BJ (cell line): ENCODE results near the gene TKTL1. TPM values are rescaled to one million over a fixed set of nuclear protein-coding genes. Genes with fewer than 3 reads are reported as not detected.

Source experiments
- CTCF ChIA-PET: fragments of 350-600 bp; formaldehyde crosslinking; extraction: SDS; loops from one replicate; lab custom pipeline; 2021; ENCODE audit warnings: antibody characterized with exemption, inconsistent platforms; lab: Yijun Ruan, JAX
- POLR2A ChIA-PET: fragments of 300-600 bp; sonication (Branson Sonifier 250); formaldehyde crosslinking; extraction: SDS; loops from one replicate; lab custom pipeline; 2021; ENCODE audit warnings: antibody characterized with exemption; lab: Charles Lee
- DNase-seq: peaks from one replicate; pipeline ENCODE4 v3.0.0-alpha.2; 2011; ENCODE audit warnings: low read depth
- H3K27me3 ChIP-seq: 2 replicates; pipeline ENCODE4 v1.6.0; 2011; ENCODE audit warnings: low read length; ENCODE audit not compliant: control insufficient read depth, insufficient read depth
- H3K36me3 ChIP-seq: 2 replicates; pipeline ENCODE4 v1.5.1; 2011; ENCODE audit warnings: low read length; ENCODE audit not compliant: control insufficient read depth, insufficient read depth
- H3K4me3 ChIP-seq: 2 replicates; pipeline ENCODE4 v1.5.1; 2011; ENCODE audit warnings: low read depth, mild to moderate bottlenecking, control low read depth, low read length
- polyA plus RNA-seq: library from polyadenylated mRNA; depleted of rRNA; stranded (reverse); fragments of >200 nt; gene quantifications from 2 replicates; pipeline ENCODE4 v1.2.3, GENCODE V29; 2011
- TF ChIP-seq, protein P1 (sequence below): IDR thresholded peaks from 2 replicates; pipeline ENCODE4 v1.5.1; 2011; ENCODE audit warnings: low read depth, mild to moderate bottlenecking, control low read depth, inconsistent platforms, low read length, moderate library complexity; ENCODE audit not compliant: insufficient read depth

The TKTL1 gene
- polyA plus RNA-seq, 1 experiment = not detected

DNA sequence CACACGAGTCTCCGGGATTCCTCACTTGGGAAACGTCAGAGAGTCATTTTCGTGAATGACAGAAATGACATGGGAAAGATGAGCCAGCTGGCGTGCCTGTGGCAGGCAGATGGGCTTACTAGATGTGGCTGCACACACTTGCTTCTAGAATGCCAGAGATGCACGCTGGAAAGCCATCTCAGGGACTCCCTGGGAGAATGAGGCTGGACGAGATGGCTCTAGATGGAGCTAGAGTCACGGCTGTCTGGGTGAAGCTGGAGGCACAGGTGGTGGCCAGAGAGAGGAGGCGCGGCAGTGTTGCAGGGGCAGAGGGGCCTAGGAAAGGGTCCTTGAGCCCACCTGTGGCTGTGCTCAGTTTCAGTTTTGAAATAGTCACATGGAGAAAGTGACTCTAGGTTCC, 26.0 kb downstream of the TKTL1 start:
- CTCF ChIA-PET = no interaction called here
- DNase-seq = no peak

DNA sequence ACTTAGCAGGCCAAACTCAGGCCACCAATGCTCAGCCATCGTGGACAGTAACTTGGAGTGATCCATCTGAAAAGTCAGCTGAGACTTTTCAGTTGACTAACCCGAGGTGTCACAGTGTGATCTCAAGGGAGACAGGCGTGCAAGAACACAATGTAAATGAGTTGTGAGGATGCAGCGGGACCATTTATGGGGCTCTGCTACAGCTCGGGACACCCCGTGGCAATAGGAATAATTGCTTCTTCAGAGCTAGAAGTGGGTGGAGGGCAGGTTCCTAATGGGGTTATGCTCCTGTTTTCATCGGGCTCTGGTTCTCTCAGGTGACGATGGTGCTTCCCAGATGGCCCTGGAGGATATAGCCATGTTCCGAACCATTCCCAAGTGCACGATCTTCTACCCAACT, 27.3 kb downstream of the TKTL1 start:
- Histone ChIP-seq H3K27me3 (peaks cover 12% of the 10 kb centered on the region), H3K4me3 (no peak overlapping the region), H3K36me3 (no peaks in the 10 kb centered on the region)
- CTCF ChIA-PET = interaction anchor here (0.9 kb wide), 1 partner anchor 10 kb away, joined by 3 read pairs; no protein-coding TSS in a partner anchor
- POLR2A ChIA-PET = no interaction called here
- TF ChIP-seq, protein P1, sequence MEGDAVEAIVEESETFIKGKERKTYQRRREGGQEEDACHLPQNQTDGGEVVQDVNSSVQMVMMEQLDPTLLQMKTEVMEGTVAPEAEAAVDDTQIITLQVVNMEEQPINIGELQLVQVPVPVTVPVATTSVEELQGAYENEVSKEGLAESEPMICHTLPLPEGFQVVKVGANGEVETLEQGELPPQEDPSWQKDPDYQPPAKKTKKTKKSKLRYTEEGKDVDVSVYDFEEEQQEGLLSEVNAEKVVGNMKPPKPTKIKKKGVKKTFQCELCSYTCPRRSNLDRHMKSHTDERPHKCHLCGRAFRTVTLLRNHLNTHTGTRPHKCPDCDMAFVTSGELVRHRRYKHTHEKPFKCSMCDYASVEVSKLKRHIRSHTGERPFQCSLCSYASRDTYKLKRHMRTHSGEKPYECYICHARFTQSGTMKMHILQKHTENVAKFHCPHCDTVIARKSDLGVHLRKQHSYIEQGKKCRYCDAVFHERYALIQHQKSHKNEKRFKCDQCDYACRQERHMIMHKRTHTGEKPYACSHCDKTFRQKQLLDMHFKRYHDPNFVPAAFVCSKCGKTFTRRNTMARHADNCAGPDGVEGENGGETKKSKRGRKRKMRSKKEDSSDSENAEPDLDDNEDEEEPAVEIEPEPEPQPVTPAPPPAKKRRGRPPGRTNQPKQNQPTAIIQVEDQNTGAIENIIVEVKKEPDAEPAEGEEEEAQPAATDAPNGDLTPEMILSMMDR = no peak
- DNase-seq = no peak

More for the DNA sequence above, 26.0 kb downstream of the TKTL1 start:
- POLR2A ChIA-PET = no interaction called here
- Histone ChIP-seq H3K36me3 (no peaks in the 10 kb centered on the region), H3K27me3 (peaks cover 12% of the 10 kb centered on the region), H3K4me3 (no peak overlapping the region)
- TF ChIP-seq, protein P1 = no peak

DNA sequence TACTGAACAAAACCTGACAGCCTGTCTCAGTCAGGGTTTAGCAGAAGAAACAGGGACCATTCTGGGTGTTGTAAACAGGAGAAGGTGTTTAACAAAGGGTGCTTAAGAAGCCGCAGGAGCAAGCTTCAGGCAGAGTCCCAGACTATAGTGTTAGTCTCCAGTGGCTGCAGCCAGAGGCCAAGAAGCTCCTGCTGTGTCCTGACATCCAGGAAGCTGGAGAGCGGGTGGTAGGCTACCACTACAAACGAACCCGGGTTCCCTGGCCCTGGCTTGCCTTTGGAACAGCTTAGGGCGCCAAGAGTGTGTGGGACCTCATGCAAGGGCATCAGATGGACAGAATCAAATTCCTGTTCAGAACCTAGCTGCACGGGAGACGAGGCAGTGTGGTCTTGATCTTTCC, 27.9 kb downstream of the TKTL1 start:
- TF ChIP-seq, protein P1 = no peak
- Histone ChIP-seq H3K27me3 (peaks cover 12% of the 10 kb centered on the region), H3K36me3 (no peaks in the 10 kb centered on the region), H3K4me3 (no peak overlapping the region)
- CTCF ChIA-PET = interaction anchor here (0.9 kb wide), 1 partner anchor 10 kb away, joined by 3 read pairs; no protein-coding TSS in a partner anchor
- no peak for DNase-seq
- POLR2A ChIA-PET = no interaction called here

DNA sequence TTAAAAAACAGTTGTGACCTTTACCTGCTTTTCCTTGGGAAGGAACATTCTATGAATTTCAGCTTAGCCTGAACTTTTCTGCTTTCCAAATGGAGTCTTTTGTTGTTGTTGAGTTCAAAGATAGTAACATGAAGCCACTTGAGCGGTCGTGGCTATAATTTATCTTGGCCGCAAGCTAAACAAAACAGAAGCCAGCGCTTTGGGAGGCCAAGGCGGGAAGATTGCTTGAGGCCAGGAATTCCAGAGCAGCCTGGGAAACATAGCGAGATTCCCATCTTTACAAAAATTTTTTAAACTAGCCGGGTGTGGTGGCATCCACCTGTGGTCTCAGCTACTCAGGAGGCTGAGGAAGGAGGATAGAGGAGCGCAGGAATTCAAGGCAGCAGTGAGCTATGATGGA, 29.9 kb downstream of the TKTL1 start:
- TF ChIP-seq, protein P1 = no peak
- DNase-seq = no peak
- POLR2A ChIA-PET = no interaction called here

DNA sequence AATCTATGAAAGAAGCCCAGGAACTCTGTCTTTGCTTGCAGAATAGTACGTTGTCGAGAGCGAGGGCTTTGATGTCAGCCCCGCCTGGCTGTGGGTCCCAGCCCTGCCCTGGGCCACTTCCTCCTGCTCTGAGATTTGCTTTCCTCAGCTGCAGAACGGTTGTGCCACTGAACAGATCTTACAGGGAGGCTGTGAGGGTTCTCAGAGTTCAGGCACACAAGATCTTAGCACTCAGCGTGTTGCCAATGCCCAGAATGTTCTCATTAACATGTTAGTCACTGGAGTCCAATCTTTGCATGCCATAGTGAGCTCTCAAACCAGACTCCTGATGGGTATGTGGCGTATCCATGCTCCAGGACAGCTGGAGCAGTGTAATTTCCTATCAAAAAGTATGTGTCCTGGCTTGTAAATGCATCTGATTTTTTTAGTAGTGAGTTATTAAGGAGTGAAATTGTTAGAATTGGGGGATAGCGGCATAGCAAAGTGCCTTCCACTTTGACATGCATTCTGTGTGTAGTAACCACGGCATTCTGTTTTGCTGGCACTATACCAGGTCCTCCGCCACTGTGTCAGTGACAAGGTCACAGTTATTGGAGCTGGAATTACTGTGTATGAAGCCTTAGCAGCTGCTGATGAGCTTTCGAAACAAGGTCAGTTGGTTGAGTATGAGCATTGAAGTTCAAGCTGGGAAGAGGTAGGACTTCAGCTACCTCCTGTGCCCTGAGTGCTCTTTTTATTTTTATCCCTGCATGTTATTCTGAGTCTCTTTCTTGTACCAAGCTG, 31.6 kb downstream of the TKTL1 start:
- Histone ChIP-seq H3K27me3 (peaks cover 7% of the 10 kb centered on the region), H3K36me3 (no peaks in the 10 kb centered on the region), H3K4me3 (no peak overlapping the region)
- POLR2A ChIA-PET = no interaction called here
- TF ChIP-seq, protein P1 = no peak
- DNase-seq = no peak
- CTCF ChIA-PET = interaction anchor here (0.5 to 5.7 kb wide), 5 partner anchors 10 to 1386 kb away, joined by 3 to 25 read pairs (median 3); no protein-coding TSS in a partner anchor

More for the DNA sequence above, 29.9 kb downstream of the TKTL1 start:
- CTCF ChIA-PET = interaction anchor here (5.7 kb wide), 1 partner anchor 8 kb away, joined by 25 read pairs; no protein-coding TSS in a partner anchor
- H3K4me3 ChIP-seq = no peak overlapping the region
- H3K27me3 ChIP-seq = peaks cover 7% of the 10 kb centered on the region
- no peaks in the 10 kb centered on the region for H3K36me3 ChIP-seq
